NCI-H226 (cell line): Measurements from ENCODE around the gene SDC4.

Source experiments
- DNase-seq: peaks from one replicate; pipeline ENCODE4 v3.0.0-alpha.2; 2015

The SDC4 gene

DNA sequence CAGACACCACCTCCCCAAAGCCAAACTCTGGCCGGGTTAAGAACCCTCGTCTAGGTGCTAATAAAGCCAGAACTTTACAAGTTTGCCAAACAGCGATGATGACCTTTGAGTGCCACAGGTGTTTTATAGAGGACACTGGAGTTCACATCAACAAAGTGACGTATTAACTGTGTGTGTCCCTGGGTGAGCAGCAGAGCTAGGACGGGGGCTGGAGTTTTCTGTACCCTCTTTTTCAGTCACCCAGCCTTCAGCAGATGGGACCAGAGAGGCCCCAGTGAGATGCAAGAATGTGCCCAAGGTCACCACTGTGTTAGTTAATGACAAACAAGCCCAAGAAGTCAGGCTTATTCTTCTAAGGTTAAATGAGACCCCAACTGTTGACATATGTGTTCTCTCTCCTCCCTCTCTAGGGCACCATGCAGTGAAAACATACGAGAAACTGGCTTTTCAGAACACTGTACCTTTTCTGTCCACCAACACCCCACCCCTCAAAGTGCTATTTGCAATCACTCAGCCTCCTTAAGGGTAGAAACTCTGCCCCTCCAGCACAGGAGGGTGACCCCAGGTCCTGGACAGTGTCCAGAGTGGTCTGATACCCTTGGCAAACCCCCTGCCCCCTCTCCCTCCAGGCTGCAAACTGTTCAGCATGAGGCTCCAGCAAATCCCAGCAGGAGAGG is 5.2 kb downstream of the SDC4 start:
- no peak for DNase-seq

DNA sequence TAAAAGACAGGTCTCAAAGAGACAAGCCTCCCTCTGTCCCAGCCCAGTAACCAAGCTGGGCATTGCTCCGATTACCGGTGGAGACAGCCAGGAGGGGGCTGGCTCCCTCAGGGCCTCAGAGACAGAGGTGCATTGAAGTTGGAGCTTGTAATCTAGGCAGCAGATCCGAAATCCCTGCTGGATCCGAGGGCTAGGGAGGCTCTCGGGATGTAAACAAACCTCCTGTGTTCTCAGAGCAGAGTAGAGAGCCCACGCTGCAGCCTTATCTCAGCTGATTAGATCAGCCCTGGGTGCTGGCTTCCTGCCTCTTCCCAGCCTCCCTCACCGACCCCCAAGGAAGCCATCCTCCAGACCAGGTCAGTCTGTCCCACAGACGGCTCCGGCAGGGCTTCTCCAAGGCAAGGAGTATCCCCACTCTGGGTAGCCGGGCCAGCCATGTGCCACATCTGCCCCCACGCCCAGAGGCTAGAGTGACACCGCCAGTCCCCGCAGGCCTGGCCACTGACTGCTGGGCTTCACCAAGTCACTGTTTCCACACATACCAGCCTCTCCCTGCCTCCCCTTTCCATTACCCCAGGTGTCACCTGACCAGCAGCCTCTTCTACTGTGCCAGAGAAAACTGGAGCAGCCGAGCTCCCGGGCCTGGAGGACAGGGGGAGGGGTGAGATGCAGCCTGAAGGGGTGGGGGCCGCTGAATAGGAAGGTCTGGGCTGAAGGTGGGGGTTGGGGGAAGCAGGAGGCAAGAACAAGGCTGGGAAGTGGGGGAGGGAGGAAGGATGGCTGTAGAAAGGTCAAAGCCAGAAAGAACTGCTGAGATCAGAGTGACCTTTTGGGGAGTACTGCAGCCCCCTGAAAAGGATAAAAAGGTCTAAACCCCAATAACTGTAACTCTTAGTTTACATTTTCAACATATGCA is 6.0 kb downstream of the SDC4 start:
- peak; percentile 88 for DNase-seq

- no peak for DNase-seq
Measured at GRCh38 chr20:45341579-45341938, 6.7 kb downstream of the SDC4 start.

GRCh38 chr20:45340951-45341350 is 7.3 kb downstream of the SDC4 start:
- DNase-seq: no peak

DNA sequence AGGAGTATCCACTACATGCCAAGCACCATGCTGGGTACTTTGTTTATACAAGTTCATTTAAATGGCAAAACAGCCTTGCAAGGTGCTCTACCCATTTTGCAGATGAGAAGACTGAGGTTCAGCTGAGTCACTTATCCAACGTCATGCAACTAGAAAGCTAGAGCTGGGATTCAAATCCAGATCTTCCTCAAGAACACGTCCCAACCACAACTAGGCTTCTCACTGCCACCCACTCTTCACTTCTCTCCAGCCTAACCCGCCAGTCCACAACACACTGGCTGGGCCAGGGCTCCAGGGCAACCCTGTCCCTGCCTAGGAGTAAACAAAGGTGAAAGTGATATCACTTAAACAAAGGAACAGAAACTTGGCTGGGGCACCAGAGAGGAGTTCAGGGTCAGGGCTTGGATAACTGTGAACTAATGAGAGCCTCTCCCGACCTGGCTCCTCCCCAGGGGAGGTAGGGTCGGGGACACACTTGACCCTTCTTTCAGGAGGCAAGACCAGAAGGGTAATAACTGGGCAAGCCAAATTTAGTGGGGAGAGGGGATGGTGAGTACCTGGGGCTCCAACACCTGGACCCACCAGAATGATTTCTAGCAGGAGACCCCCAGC is 7.9 kb downstream of the SDC4 start:
- peak; percentile 1 for DNase-seq

- DNase-seq: peak; percentile 0
Measured at GRCh38 chr20:45339799-45340198, 8.4 kb downstream of the SDC4 start.

DNA sequence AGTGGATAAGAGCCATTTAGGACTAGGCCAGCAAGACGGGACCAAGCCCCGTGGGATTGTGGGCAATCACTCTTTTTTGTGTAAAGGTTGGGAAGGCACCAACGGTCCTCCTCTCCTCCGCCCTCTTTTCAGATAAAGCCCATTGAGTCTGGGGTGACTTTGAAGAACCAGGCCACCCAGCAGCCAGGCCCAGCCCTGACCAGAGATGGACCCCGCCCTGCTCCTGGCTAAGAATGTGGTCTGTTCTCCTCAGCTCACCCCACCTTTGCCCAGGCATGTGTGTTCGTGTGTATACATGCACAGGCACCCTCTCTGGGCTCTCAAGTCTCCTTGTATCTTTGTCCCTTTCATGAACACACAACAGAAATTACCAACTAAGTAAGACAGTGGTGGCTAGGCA is 9.1 kb downstream of the SDC4 start:
- DNase-seq: peak; percentile 1

DNA sequence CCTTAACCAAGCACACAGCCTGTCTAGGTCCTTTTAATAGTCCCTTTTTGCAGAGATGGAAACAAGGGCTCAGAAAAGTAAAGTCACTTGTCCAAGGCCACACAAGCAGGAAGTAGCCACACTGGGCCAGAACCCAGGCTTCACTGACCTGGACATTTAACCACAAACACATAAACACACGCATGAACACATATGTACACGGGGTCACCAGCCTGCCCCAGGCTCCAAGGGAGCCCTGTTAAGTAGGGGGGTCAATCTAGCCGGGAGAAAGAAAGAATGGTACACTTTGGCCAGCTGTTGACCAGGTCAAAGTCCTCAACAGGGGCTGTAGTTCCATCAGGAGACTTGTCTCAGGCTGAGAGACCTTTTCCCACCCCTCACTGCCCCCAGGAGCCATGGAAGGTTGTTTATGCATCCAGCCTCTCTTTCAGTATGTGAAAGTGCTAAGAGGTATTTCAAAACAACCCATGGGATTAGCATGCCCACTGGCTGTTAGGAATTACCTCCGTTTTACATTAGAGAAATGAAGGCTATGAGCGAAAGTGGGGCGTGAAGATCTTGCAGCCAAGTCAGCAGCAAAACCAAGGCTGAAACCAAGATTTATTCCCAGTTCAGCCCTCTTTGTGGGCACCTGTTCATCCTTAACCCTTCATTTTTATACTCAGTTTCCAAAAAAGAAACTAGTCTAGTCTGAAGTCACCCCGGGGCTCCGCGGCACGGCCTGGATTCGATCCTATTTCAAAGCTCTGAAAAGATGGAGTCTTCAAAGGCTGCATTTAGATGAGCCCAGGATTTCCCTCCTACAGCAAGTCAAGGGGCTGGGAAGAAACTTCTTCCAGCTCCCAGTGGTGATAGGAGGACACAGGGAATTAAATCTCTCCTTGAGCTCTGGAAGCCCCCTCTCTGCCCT is 9.8 kb downstream of the SDC4 start:
- DNase-seq: peak; percentile 34

GRCh38 chr20:45337367-45338120 is 10.7 kb downstream of the SDC4 start:
- DNase-seq: peak; percentile 98

DNA sequence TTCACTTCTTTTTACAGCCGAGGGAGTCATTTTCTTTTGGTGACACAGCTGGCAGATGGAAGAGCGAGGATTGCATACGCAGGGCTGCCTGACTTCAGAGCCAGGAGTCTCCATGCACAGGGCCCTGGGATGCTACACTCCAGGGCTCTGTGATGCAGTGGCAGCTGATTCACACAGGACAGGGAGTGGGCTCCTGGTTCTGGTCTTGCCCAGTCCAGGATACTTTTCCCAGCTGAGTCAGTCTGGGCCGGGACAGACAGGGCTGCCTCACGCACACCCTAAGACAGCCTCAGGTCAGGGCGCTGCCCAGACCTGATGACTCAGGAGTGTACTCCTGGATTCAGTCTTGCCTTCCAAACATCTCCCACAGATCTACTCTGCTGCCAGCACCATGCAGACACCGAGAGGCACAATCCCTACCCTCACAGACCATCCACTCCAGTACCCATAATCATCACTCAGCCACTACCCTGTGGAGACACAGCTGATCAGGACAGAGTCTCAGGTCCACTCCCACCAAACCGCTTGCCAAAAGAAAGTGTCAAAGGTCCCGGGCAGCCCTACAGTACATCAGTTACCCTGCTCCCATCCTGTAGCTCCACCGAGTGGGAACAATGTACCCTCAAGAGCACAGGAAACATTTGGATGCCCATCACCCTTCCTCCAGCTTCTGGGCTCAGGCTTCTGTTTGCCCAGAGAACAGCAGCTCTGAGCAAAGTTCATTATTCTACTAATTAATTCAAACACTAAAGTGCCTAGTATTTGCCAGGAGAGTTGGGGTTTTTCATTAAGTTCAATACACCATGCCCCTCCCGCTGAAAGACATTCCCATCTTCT is 11.5 kb downstream of the SDC4 start:
- DNase-seq: peak; percentile 98

DNA sequence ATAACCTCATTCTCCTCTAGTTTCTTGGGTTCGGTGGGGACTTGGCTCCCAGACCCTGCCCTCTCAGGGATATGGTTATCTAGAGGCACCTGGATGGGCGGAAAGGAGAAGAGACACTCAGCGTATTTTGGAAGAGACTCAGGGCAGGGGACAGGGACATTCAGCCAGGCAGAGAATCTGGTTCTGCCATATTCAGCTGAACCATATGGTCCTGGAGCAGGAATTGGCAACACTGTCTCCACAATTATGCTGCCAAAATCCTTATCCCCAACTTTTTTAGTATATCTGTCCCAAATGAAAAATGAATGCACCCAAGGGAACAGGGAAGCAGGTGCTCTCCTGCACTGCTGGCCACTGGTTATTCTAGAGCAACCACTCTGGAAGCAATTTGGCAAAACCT is 17.7 kb downstream of the SDC4 start:
- DNase-seq: no peak

DNA sequence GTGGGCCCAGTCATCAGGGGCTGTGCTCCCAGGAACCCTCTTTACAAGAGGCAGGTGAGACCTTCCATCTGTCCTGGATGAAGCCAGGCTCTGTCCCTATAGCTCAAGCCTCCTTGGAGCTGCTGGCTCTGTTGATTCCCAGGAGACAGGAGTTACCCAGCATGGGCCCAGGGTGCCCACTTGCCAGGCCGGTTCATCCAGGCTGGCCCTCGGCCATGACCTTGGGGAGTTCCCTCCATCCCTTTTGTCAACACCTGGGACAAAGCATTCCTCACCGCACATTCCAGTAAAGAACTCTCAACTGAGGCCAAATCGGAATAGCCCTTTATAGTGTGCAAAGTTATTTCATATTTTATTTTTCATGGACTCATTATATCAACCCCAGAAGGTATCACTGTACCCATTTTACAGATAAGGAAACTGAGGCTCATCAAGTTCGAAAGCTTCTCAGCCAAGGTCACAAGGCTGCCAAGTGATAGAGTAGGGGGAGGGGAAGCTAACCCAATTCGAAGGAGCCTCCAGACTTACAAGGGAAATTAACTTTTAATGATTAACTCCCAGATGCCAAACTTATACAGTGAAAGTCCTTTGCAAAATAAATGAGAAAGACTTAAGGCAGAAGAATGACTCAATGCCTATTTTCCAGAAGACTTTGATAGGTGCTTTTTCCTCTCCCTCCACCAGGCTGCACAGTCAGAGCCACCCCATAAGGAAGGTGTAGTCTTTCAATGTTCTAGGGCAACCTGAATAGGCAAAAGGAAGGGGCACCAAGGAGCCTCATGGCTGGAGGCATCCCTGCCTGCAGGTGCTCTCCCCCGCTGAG is 18.5 kb downstream of the SDC4 start:
- DNase-seq: no peak

GRCh38 chr20:45328451-45328850 is 19.8 kb downstream of the SDC4 start:
- no peak for DNase-seq

DNA sequence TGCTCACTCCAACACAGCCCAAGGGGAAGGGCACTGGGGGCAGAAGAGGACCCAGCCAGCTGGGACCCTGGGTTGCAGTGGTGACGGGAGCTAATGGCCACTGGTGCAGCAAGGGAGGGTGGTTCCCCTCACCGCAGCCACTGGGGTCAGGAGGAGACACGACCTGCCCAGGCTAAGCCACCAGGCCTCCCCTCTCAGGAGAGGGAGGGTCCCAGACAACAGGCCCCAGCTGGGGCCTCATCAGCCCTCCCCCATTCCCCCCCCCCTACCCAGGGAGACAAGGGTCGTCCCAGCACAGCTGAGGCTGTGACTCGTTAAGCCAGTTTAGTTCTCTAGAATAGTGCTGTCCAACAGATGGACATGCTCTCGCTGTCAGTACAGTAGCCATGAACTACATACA is 22.9 kb downstream of the SDC4 start:
- DNase-seq: peak; percentile 0

DNA sequence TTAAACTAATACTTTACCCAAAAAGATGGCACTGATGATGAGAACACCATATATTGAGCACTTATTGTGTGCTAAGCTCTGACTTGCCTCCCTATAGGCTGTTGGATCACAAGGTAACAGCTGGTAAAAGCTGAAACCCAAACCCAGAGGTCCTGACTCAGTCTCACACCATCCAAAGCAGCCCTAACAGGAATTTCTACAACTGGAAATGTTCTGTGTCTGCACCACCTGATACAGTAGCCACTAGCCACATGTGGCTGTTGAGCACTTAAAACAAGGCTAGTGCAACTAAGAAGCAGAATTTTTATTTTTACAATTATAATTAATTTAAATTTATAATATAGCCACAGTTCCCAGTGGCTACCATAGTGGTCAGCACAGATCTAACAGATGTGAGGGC is 24.5 kb downstream of the SDC4 start:
- no peak for DNase-seq

- no peak for DNase-seq
Measured at GRCh38 chr20:45322952-45323383, 25.3 kb downstream of the SDC4 start.

DNA sequence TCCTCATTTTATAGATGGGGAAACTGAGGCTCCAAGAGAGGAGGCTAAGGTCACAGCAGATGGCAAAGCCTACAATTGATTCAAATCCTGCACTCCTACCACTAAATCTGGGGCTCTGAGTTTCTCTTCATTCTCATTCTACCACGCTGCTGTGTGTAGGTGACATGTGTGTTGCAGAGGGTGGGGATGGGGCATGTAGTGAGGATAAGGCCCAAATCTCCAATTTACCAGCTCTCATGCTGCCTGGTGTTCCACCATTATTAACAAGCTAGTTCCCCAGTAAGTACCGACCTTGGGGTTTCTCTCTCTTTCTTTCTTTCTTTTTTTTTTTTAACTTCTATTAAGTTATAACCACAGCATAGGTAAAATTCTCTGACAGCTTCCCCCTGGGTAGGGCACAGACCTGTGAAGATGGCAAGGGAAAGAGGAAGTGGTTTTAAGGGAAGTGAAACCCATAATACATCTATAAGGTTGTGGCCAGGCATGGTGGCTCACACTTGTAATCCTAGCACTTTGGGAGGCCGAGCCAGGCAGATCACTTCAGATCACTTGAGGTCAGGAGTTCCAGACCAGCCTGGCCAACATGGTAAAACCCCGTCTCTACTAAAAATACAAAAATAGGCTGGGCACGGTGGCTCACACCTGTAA is 27.2 kb downstream of the SDC4 start:
- DNase-seq: no peak

DNA sequence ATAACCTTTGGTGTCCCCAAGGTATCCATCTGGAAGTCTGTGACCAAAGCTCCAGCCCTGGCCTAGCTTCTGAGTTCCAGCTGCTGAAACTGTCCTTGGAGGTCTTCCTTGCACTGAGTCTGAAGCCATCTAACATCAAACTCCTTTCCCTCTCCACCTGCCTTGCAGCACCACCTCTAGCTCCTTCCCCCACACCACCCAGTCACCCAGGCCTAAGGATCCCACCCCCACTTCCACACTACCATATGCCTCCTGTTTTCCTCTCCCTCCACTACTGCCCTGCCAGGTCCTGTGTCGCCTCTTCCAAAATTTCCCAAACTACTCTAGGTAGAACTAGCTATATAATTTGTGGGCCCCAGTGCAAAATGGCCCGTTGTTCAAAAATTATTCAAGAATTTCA is 29.3 kb downstream of the SDC4 start:
- DNase-seq: no peak

DNA sequence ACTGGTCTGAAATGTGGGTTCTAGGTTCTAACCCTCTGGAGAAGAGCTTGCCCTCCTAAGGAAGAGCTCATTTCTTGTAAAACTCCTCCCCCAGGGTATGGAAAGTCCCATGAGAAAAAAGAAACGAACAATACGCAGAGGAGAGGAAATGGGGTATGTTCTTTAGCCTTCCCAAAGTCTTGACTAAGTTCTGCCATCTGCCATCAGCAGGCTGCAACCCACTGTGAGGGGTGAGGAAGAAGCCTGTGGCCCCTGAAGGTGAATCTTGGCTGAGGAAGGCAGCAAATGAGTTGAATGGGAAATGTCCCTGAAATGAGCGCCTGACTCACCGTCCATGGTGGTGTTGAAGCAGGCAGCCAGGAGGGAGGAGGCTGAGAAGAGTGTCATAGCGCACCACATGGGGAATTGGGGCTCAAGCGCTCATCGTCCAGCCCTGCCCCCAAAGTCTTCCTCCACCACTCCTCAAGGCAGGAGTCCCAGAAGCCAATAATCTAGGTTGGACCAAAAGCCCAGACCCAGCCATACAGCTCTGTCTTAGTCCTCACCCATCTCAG is 29.8 kb downstream of the SDC4 start:
- no peak for DNase-seq
